Activated T-cell treated with anti-CD3 and anti-CD28 coated beads, Interleukin-2, amount 50 U/mL, for 4 hours (primary cell): ENCODE data around the gene ERGIC3. TPM values are rescaled to one million over a fixed set of nuclear protein-coding genes. Genes with fewer than 3 reads are reported as not detected.
A peak's percentile ranks its signal among the peaks of the same experiment; 100 is the strongest.

Source experiments
- ATAC-seq, 2 donors: fragments of 200-7000 bp; cut with Tn5 transposase; one replicate each; pipeline ENCODE4 v1.10.0; 2021
- DNase-seq: peaks from one replicate; pipeline ENCODE4 v3.0.0-alpha.2; 2020
- H3K27me3 Mint-ChIP-seq: one replicate; pipeline ENCODE4 v1.8.0; 2021; ENCODE audit warnings: low read depth, mixed read lengths
- H3K36me3 Mint-ChIP-seq: one replicate; pipeline ENCODE4 v1.8.0; 2022; ENCODE audit warnings: mixed read lengths; ENCODE audit not compliant: insufficient read depth
- H3K4me1 Mint-ChIP-seq: one replicate; pipeline ENCODE4 v1.8.0; 2021; ENCODE audit warnings: low read depth, mixed read lengths
- H3K4me3 Mint-ChIP-seq: one replicate; pipeline ENCODE4 v1.8.0; 2021; ENCODE audit warnings: mild to moderate bottlenecking, moderate library complexity, mixed read lengths
- H3K9me3 Mint-ChIP-seq: one replicate; pipeline ENCODE4 v1.8.0; 2021; ENCODE audit warnings: mixed read lengths
- total RNA-seq, 3 donors: library from RNA; stranded (reverse); gene quantifications; one replicate each; pipeline ENCODE4 v1.2.1, GENCODE V29; 2021

Gene ERGIC3
- total RNA-seq, 3 donors from 2014 or later: 127 to 130 (median 128) TPM

DNA sequence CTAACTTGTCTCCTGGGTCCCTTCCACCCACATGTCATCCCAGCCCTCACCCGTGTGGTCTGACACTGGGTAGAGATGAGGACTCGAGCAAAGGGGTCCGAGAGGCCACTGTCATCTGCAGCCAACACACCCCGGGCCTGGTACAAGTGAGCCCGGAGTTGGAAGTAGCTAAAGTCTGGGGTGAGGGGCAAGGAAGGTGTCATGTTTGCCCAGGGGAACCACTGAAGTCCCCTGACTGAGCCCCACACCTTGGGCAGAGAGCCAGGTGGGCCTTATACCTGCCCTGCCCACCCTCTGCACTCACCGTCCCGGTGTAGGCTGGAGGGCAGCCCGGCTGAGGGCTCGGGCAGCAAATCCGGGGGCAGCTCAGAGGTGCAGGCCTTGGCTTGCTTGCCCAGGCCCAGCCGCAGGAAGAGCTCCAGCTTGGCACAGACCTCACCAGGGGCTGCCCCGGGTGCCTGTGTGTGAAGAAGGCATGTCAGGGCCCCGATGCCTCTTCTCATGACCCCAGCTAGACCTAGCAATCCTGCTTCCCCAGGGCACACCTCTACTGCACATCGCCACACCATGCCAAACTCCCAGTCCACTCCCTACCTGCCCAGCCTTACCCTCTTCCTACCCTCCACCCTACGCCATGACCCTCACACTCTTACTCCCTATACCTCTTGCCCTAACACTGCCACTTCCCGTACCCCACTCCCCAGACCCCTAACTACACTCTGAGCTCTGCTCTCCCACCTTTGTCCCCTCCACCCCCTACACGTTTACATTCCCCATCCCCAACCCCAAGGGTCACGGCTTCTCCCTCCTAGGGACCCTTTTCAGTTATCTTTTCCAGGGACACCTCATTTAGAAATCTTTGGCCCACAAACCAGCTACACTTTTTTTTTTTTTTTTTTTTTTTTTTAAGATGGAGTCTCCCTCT is 42.0 kb downstream of the ERGIC3 start:
- Mint-ChIP-seq H3K4me1 (no peaks in the 10 kb centered on the region), H3K4me3 (no peak overlapping the region), H3K9me3 (peaks cover 10% of the 10 kb centered on the region), H3K27me3 (no peaks in the 10 kb centered on the region), H3K36me3 (no peaks in the 10 kb centered on the region)
- no peak for DNase-seq
- ATAC-seq: no peak

- Mint-ChIP-seq H3K27me3 (no peaks in the 10 kb centered on the region), H3K9me3 (peaks cover 2% of the 10 kb centered on the region), H3K36me3 (no peaks in the 10 kb centered on the region), H3K4me3 (no peak overlapping the region), H3K4me1 (no peaks in the 10 kb centered on the region)
- ATAC-seq (no peak), DNase-seq (no peak)
Measured at GRCh38 chr20:35586751-35587425, 45.0 kb downstream of the ERGIC3 start.

GRCh38 chr20:35587436-35587835 is 45.6 kb downstream of the ERGIC3 start:
- no peaks in the 10 kb centered on the region for H3K27me3 Mint-ChIP-seq
- DNase-seq (no peak), ATAC-seq (no peak)
- H3K36me3 Mint-ChIP-seq: no peaks in the 10 kb centered on the region
- no peaks in the 10 kb centered on the region for H3K9me3 Mint-ChIP-seq
- no peak overlapping the region for H3K4me3 Mint-ChIP-seq
- H3K4me1 Mint-ChIP-seq: no peaks in the 10 kb centered on the region

- no peaks in the 10 kb centered on the region for H3K9me3 Mint-ChIP-seq
- no peak overlapping the region for H3K4me3 Mint-ChIP-seq
- DNase-seq: no peak
- no peaks in the 10 kb centered on the region for H3K4me1 Mint-ChIP-seq
- no peaks in the 10 kb centered on the region for H3K27me3 Mint-ChIP-seq
- H3K36me3 Mint-ChIP-seq: no peaks in the 10 kb centered on the region
- no peak for ATAC-seq
Measured at GRCh38 chr20:35588397-35588796, 46.5 kb downstream of the ERGIC3 start.

GRCh38 chr20:35592339-35592974 is 50.6 kb downstream of the ERGIC3 start:
- Mint-ChIP-seq H3K4me1 (no peaks in the 10 kb centered on the region), H3K27me3 (peaks cover 3% of the 10 kb centered on the region), H3K9me3 (no peaks in the 10 kb centered on the region), H3K4me3 (no peak overlapping the region), H3K36me3 (no peaks in the 10 kb centered on the region)
- DNase-seq (no peak), ATAC-seq (no peak)

DNA sequence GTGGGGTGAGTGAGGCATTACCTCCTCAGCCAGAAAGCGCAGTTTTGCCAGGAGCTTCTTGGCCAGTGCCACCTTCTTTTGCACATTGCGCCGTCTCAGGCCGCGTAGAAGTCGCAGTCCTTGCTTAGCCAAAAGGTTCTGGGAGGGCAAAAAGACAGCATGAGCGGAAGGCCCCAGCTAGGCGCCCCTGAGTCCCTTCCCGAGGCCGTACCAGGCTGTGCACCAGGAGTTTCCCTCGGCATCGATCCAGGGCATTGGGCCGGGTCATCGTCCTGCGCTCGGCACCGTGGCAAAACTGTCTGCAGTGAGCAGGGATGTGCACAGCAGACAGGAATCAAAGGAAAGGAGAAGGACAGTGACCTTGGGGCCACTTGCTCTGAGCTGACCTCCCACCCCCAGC is 53.6 kb downstream of the ERGIC3 start:
- H3K4me3 Mint-ChIP-seq: no peak overlapping the region
- no peak for ATAC-seq
- DNase-seq: no peak
- H3K27me3 Mint-ChIP-seq: peaks cover 14% of the 10 kb centered on the region
- no peaks in the 10 kb centered on the region for H3K9me3 Mint-ChIP-seq
- no peaks in the 10 kb centered on the region for H3K36me3 Mint-ChIP-seq
- H3K4me1 Mint-ChIP-seq: no peaks in the 10 kb centered on the region

DNA sequence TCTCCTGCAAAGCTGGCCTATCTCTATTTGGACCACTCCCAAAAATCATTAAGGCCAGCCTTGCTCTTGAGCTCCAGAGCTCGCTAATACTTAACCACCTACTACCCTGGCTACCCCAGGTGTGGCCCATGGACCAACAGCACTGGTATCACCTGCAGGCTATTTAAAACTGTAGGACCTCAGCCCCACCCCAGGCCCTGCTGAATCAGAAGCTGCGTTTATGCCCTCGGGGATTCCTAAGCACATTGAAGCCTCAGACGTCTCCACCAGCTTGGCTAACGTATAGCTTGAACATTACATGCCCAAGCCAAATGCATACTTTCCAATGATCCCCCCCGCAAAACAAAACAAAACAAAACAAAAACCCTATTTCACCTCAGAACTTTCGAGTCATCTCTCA is 54.0 kb downstream of the ERGIC3 start:
- DNase-seq (no peak), ATAC-seq (no peak)
- Mint-ChIP-seq H3K9me3 (no peaks in the 10 kb centered on the region), H3K36me3 (no peaks in the 10 kb centered on the region), H3K27me3 (peaks cover 15% of the 10 kb centered on the region), H3K4me1 (peaks cover under 1% of the 10 kb centered on the region), H3K4me3 (no peak overlapping the region)

DNA sequence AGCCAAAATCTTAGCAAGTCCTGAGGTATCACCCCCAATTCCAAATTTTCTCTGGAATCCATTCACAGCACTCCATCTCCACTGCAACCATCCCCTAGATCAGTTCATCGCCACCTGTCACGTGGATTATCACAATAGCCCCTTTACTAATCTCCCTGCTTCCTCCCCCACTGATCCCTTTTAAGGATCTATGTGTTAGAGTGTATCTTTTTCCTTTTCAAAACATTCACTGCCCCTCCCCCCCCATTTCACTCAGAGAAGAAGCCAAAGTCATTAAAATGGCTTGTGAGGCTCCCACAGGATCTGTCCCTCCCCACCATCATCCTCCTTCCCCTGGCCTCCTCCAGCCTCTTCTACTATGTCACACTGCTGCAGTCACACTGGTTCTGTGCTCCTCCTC is 55.3 kb downstream of the ERGIC3 start:
- no peak for DNase-seq
- Mint-ChIP-seq H3K27me3 (peaks cover 24% of the 10 kb centered on the region), H3K9me3 (no peaks in the 10 kb centered on the region), H3K4me1 (peaks cover 7% of the 10 kb centered on the region), H3K4me3 (no peak overlapping the region), H3K36me3 (no peaks in the 10 kb centered on the region)
- no peak for ATAC-seq

- Mint-ChIP-seq H3K27me3 (peaks cover 27% of the 10 kb centered on the region), H3K36me3 (no peaks in the 10 kb centered on the region), H3K4me1 (peaks cover 7% of the 10 kb centered on the region), H3K4me3 (no peak overlapping the region), H3K9me3 (no peaks in the 10 kb centered on the region)
- DNase-seq (no peak), ATAC-seq (no peak)
Measured at GRCh38 chr20:35598476-35598875, 56.6 kb downstream of the ERGIC3 start.

GRCh38 chr20:35598899-35599775 is 57.3 kb downstream of the ERGIC3 start:
- DNase-seq (no peak), ATAC-seq (no peak)
- H3K27me3 Mint-ChIP-seq: peaks cover 28% of the 10 kb centered on the region
- H3K4me3 Mint-ChIP-seq: no peak overlapping the region
- H3K36me3 Mint-ChIP-seq: no peaks in the 10 kb centered on the region
- H3K9me3 Mint-ChIP-seq: no peaks in the 10 kb centered on the region
- peaks cover 7% of the 10 kb centered on the region for H3K4me1 Mint-ChIP-seq

- Mint-ChIP-seq H3K27me3 (peaks cover 28% of the 10 kb centered on the region), H3K36me3 (no peaks in the 10 kb centered on the region), H3K4me1 (peaks cover 7% of the 10 kb centered on the region), H3K9me3 (no peaks in the 10 kb centered on the region), H3K4me3 (no peak overlapping the region)
- DNase-seq (no peak), ATAC-seq (no peak)
Measured at GRCh38 chr20:35599776-35600120, 57.9 kb downstream of the ERGIC3 start.

DNA sequence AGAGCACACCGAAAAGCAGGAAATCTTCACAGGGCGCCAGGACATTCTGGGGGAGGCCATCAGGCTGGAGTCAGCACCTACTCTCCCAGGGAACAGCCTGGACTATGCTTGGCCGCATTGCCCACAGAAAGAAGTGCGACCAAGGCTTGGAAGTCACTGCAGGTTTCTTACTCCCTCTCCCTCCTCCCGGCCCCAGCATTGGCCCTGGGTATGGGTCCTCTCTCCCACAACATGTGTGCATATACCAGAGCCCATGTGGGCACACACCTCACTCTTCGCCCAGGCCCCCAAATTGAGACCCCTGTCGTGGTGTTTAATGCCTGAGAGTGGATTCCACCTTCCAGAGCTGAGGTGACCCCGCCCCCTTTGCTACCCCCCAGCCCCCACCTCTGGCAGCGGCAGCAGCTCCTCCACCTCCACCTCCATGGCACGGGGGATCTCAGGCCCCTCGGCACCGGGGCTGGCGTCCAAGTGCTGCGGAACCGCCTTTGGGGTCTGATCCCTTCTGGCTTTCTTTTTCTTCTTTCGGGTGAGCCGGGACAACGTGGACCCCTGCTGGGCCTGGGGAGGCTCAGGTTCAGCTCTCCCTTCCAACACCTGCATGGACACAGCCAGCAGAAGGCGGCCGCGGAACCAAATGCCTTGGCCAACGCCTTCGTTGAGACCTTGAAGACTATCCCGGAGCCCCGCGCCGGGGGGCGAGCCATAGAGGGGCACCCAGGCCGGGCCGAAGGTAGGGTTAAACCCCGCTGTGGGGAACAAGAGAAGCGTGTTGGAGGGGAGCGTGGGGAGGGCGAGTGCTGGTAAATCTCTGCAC is 58.5 kb downstream of the ERGIC3 start:
- H3K4me3 Mint-ChIP-seq: peak overlapping the region; percentile 78
- H3K4me1 Mint-ChIP-seq: peaks cover 7% of the 10 kb centered on the region
- H3K27me3 Mint-ChIP-seq: peaks cover 30% of the 10 kb centered on the region
- no peaks in the 10 kb centered on the region for H3K9me3 Mint-ChIP-seq
- ATAC-seq: peak in 1 of 2 donors; percentile 2
- no peak for DNase-seq
- no peaks in the 10 kb centered on the region for H3K36me3 Mint-ChIP-seq
